ENCODE data around the gene GALT. TPM values are rescaled to one million over a fixed set of nuclear protein-coding genes. Genes with fewer than 3 reads are reported as not detected.

Gene GALT
- total RNA-seq, 4 donors from 2014 or later = 73.5 to 147 (median 97.3) TPM

GRCh38 chr9:34656992-34657391, 10.5 kb downstream of the GALT start:
- Histone ChIP-seq H3K4me3 (no peak overlapping the region), H3K27me3 (no peaks in the 10 kb centered on the region), H3K27ac (no peak overlapping the region), H3K4me1 (peaks cover 18 to 38% (median 30%) of the 10 kb centered on the region in 4 donors), H3K36me3 (no peaks in the 10 kb centered on the region), H3K9me3 (no peaks in the 10 kb centered on the region)
- DNase-seq = no peak
- TF ChIP-seq CTCF (IDR thresholded peaks at IDR 0.05) (no peak), POLR2AphosphoS5 (IDR thresholded peaks at IDR 0.05) (no peak), EP300 (IDR thresholded peaks at IDR 0.05; ENCODE audit: low read depth) (no peak), POLR2A (IDR thresholded peaks at IDR 0.05) (no peak)
- intact Hi-C loops (cut with DNase I; ENCODE audit: low total_unique reads) = loop anchor here (10.0 kb wide), 1 partner anchor 428 kb away; no protein-coding TSS in a partner anchor
- WGBS, 2 donors (ENCODE audit: low coverage in 1 of 2) = 94% methylated on average over 5 of the region's 5 CpGs; no CpG with 5 or more reads in 1 of the 2 donors
- in situ Hi-C loops (cut with MboI; ENCODE audit: low pct_ligation_motif_present in 1 of 4, low pct_unique_long_range_greater_than_20kb in 1 of 4, low sequenced_read_pairs in 3 of 4) = no loop called here

- WGBS, 2 donors (ENCODE audit: low coverage in 1 of 2) = 87% methylated on average over 14 of the region's 14 CpGs; no CpG with 5 or more reads in 1 of the 2 donors
- H3K4me3 ChIP-seq = no peak overlapping the region
- intact Hi-C loops (cut with DNase I; ENCODE audit: low total_unique reads) (loop anchor here (10.0 kb wide), 1 partner anchor 426 kb away; no protein-coding TSS in a partner anchor), in situ Hi-C loops (cut with MboI; ENCODE audit: low pct_ligation_motif_present in 1 of 4, low pct_unique_long_range_greater_than_20kb in 1 of 4, low sequenced_read_pairs in 3 of 4) (no loop called here)
- TF ChIP-seq EP300 (IDR thresholded peaks at IDR 0.05; ENCODE audit: low read depth) = no peak
- no peak for TF ChIP-seq POLR2A (IDR thresholded peaks at IDR 0.05)
- no peak for TF ChIP-seq POLR2AphosphoS5 (IDR thresholded peaks at IDR 0.05)
- TF ChIP-seq CTCF (IDR thresholded peaks at IDR 0.05) = no peak
- no peak overlapping the region for H3K27ac ChIP-seq
- no peaks in the 10 kb centered on the region for H3K9me3 ChIP-seq
- H3K27me3 ChIP-seq = no peaks in the 10 kb centered on the region
- H3K4me1 ChIP-seq = peaks cover 6 to 24% (median 17%) of the 10 kb centered on the region in 4 donors
- H3K36me3 ChIP-seq = no peaks in the 10 kb centered on the region
- DNase-seq = no peak
These were observed 12.0 kb downstream of the GALT start for GRCh38 chr9:34658461-34658860.

GRCh38 chr9:34659592-34660253, 13.2 kb downstream of the GALT start:
- in situ Hi-C loops (cut with MboI; ENCODE audit: low pct_ligation_motif_present in 1 of 4, low pct_unique_long_range_greater_than_20kb in 1 of 4, low sequenced_read_pairs in 3 of 4) = no loop called here
- 57 to 80% methylated on average over 3 to 7 of the region's 8 CpGs for WGBS, 2 donors (ENCODE audit: low coverage in 1 of 2)
- Histone ChIP-seq H3K9me3 (no peaks in the 10 kb centered on the region), H3K27ac (peak overlapping the region in 1 of 4 donors; percentile 3), H3K27me3 (no peaks in the 10 kb centered on the region), H3K36me3 (no peaks in the 10 kb centered on the region), H3K4me3 (no peak overlapping the region), H3K4me1 (peaks cover 8 to 20% (median 15%) of the 10 kb centered on the region in 4 donors)
- intact Hi-C loops (cut with DNase I; ENCODE audit: low total_unique reads) = loop anchor here (10.0 kb wide), 1 partner anchor 425 kb away; no protein-coding TSS in a partner anchor
- peak; percentile 37 for DNase-seq
- no peak for TF ChIP-seq POLR2A (IDR thresholded peaks at IDR 0.05)
- no peak for TF ChIP-seq POLR2AphosphoS5 (IDR thresholded peaks at IDR 0.05)
- no peak for TF ChIP-seq EP300 (IDR thresholded peaks at IDR 0.05; ENCODE audit: low read depth)

GRCh38 chr9:34662526-34663302, 16.2 kb downstream of the GALT start, which contains the start of gene CCL27:
Gene CCL27, minus strand, starts transcription at chr9:34662657. Its CDS starts 24 bp downstream, at chr9:34662633.
- intact Hi-C loops (cut with DNase I; ENCODE audit: low total_unique reads) = no loop called here
- DNase-seq = no peak
- no peaks in the 10 kb centered on the region for H3K36me3 ChIP-seq
- TF ChIP-seq CTCF (IDR thresholded peaks at IDR 0.05) (no peak), POLR2A (IDR thresholded peaks at IDR 0.05) (no peak)
- H3K27ac ChIP-seq = no peak within 1 kb of the TSS
- H3K4me3 ChIP-seq = no peak within 1 kb of the TSS
- peaks cover 10 to 24% (median 19%) of the 10 kb centered on the region in 4 donors for H3K4me1 ChIP-seq
- H3K9me3 ChIP-seq = no peaks in the 10 kb centered on the region
- H3K27me3 ChIP-seq = no peaks in the 10 kb centered on the region
- 87 to 90% methylated on average over 4 of the region's 4 CpGs for WGBS, 2 donors (ENCODE audit: low coverage in 1 of 2)
- in situ Hi-C loops (cut with MboI; ENCODE audit: low pct_ligation_motif_present in 1 of 4, low pct_unique_long_range_greater_than_20kb in 1 of 4, low sequenced_read_pairs in 3 of 4) = no loop called here
